HepG2 (cell line): Measurements from ENCODE around the gene SRSF6.
"Not testable (repeated sequence)": the region's sequence is repeated elsewhere in the genome, so short reads cannot be mapped to it uniquely, and the experiment has no call there.

Source experiments
- CEBPG ChIP-seq: IDR thresholded peaks from 2 replicates; pipeline ENCODE4 v1.6.1; 2016
- GFI1 ChIP-seq: sonication (generic); formaldehyde crosslinking; IDR thresholded peaks from 2 replicates; pipeline ENCODE4 v1.5.0; 2020; ENCODE audit warnings: missing genetic modification reagents, mild to moderate bottlenecking, borderline replicate concordance
- POLR2AphosphoS5 ChIP-seq: IDR thresholded peaks from 2 replicates; pipeline ENCODE4 v1.6.1; 2012; ENCODE audit warnings: low read depth, low read length
- TF ChIP-seq, protein P1 (sequence below): sonication (generic); formaldehyde crosslinking; IDR thresholded peaks from 2 replicates; pipeline ENCODE4 v1.9.0; 2021; ENCODE audit warnings: missing genetic modification reagents, borderline replicate concordance
- TF ChIP-seq, protein P2 (sequence below): IDR thresholded peaks from 2 replicates; pipeline ENCODE4 v1.6.1; 2016
- TF ChIP-seq, protein P3 (sequence below): sonication (generic); formaldehyde crosslinking; IDR thresholded peaks from 2 replicates; pipeline ENCODE4 v1.5.0; 2020; ENCODE audit warnings: mild to moderate bottlenecking, missing genetic modification reagents
- TF ChIP-seq, protein P4 (sequence below): sonication (generic); formaldehyde crosslinking; IDR thresholded peaks from 2 replicates; pipeline ENCODE4 v1.5.0; 2020; ENCODE audit warnings: mild to moderate bottlenecking, missing genetic modification reagents, moderate library complexity

DNA sequence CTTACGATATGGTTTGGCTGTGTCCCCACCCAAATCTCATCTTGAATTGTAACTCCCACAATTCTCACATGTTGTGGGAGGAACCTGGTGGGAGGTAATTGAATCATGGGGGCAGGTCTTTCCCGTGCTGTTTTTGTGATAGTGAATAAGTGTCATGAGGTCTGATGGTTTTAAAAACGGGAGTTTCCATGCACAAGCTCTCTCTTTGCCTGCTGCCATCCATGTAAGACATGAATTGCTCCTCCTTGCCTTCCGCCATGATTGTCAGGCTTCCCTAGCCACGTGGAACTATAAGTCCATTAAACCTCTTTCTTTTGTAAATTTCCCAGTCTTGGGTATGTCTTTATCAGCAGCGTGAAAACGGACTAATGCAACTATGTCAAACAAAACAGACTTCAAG, 36.8 kb upstream of the SRSF6 start:
- not testable (repeated sequence) for TF ChIP-seq POLR2AphosphoS5; CEBPG (CRISPR knock-in tag); GFI1 (CRISPR knock-in tag)
- TF ChIP-seq, protein P1, sequence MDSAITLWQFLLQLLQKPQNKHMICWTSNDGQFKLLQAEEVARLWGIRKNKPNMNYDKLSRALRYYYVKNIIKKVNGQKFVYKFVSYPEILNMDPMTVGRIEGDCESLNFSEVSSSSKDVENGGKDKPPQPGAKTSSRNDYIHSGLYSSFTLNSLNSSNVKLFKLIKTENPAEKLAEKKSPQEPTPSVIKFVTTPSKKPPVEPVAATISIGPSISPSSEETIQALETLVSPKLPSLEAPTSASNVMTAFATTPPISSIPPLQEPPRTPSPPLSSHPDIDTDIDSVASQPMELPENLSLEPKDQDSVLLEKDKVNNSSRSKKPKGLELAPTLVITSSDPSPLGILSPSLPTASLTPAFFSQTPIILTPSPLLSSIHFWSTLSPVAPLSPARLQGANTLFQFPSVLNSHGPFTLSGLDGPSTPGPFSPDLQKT (CRISPR knock-in tag) = not testable (repeated sequence)
- TF ChIP-seq, protein P2, sequence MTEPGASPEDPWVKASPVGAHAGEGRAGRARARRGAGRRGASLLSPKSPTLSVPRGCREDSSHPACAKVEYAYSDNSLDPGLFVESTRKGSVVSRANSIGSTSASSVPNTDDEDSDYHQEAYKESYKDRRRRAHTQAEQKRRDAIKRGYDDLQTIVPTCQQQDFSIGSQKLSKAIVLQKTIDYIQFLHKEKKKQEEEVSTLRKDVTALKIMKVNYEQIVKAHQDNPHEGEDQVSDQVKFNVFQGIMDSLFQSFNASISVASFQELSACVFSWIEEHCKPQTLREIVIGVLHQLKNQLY (CRISPR knock-in tag) = not testable (repeated sequence)
- TF ChIP-seq, protein P3, sequence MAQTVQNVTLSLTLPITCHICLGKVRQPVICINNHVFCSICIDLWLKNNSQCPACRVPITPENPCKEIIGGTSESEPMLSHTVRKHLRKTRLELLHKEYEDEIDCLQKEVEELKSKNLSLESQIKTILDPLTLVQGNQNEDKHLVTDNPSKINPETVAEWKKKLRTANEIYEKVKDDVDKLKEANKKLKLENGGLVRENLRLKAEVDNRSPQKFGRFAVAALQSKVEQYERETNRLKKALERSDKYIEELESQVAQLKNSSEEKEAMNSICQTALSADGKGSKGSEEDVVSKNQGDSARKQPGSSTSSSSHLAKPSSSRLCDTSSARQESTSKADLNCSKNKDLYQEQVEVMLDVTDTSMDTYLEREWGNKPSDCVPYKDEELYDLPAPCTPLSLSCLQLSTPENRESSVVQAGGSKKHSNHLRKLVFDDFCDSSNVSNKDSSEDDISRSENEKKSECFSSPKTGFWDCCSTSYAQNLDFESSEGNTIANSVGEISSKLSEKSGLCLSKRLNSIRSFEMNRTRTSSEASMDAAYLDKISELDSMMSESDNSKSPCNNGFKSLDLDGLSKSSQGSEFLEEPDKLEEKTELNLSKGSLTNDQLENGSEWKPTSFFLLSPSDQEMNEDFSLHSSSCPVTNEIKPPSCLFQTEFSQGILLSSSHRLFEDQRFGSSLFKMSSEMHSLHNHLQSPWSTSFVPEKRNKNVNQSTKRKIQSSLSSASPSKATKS (CRISPR knock-in tag) = not testable (repeated sequence)
- TF ChIP-seq, protein P4, sequence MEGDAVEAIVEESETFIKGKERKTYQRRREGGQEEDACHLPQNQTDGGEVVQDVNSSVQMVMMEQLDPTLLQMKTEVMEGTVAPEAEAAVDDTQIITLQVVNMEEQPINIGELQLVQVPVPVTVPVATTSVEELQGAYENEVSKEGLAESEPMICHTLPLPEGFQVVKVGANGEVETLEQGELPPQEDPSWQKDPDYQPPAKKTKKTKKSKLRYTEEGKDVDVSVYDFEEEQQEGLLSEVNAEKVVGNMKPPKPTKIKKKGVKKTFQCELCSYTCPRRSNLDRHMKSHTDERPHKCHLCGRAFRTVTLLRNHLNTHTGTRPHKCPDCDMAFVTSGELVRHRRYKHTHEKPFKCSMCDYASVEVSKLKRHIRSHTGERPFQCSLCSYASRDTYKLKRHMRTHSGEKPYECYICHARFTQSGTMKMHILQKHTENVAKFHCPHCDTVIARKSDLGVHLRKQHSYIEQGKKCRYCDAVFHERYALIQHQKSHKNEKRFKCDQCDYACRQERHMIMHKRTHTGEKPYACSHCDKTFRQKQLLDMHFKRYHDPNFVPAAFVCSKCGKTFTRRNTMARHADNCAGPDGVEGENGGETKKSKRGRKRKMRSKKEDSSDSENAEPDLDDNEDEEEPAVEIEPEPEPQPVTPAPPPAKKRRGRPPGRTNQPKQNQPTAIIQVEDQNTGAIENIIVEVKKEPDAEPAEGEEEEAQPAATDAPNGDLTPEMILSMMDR = not testable (repeated sequence)
